HG02970 (cell line): ENCODE data around the gene CACNB2.
"Not testable (repeated sequence)": the region's sequence is repeated elsewhere in the genome, so short reads cannot be mapped to it uniquely, and the experiment has no call there.

ENCODE experiments used
- ATAC-seq: cut with Tn5 transposase; IDR thresholded peaks from one replicate; pipeline ENCODE4 v1.9.1; 2021; ENCODE audit warnings: mild to moderate bottlenecking, moderate library complexity, moderate number of reproducible peaks; ENCODE audit not compliant: unreplicated experiment, low FRiP score

Gene CACNB2

GRCh38 chr10:18545621-18546305 is 405.5 kb downstream of the CACNB2 start:
- no peak for ATAC-seq

- ATAC-seq, result no peak
Observed at GRCh38 chr10:18549105-18549504, 408.9 kb downstream of the CACNB2 start.

GRCh38 chr10:18551473-18551872 is 411.2 kb downstream of the CACNB2 start:
- ATAC-seq, result no peak

- ATAC-seq, result no peak
Observed at GRCh38 chr10:18554479-18554878, 414.3 kb downstream of the CACNB2 start.

GRCh38 chr10:18556522-18557147 is 416.4 kb downstream of the CACNB2 start:
- ATAC-seq, result no peak

GRCh38 chr10:18557960-18558359 is 417.7 kb downstream of the CACNB2 start:
- no peak for ATAC-seq

- no peak for ATAC-seq
Observed at GRCh38 chr10:18561861-18562551, 421.8 kb downstream of the CACNB2 start.

GRCh38 chr10:18563003-18563726 is 422.9 kb downstream of the CACNB2 start:
- ATAC-seq, result no peak

GRCh38 chr10:18565006-18565405 is 424.8 kb downstream of the CACNB2 start:
- ATAC-seq, result no peak

GRCh38 chr10:18566177-18566576 is 426.0 kb downstream of the CACNB2 start:
- ATAC-seq, result no peak

GRCh38 chr10:18567343-18567856 is 427.2 kb downstream of the CACNB2 start:
- no peak for ATAC-seq

GRCh38 chr10:18570386-18570785 is 430.2 kb downstream of the CACNB2 start:
- not testable (repeated sequence) for ATAC-seq

- no peak for ATAC-seq
Observed at GRCh38 chr10:18571076-18571475, 430.9 kb downstream of the CACNB2 start.

GRCh38 chr10:18571780-18572179 is 431.6 kb downstream of the CACNB2 start:
- ATAC-seq, result no peak

- ATAC-seq, result no peak
Observed at GRCh38 chr10:18572959-18573561, 432.8 kb downstream of the CACNB2 start.

GRCh38 chr10:18576586-18576985 is 436.4 kb downstream of the CACNB2 start:
- ATAC-seq, result no peak

GRCh38 chr10:18577823-18578685 is 437.8 kb downstream of the CACNB2 start:
- no peak for ATAC-seq

- ATAC-seq, result no peak
Observed at GRCh38 chr10:18582803-18583202, 442.6 kb downstream of the CACNB2 start.

- no peak for ATAC-seq
Observed at GRCh38 chr10:18583575-18584270, 443.5 kb downstream of the CACNB2 start.
